Measurements from ENCODE around the gene PTPRQ. TPM values are rescaled to one million over a fixed set of nuclear protein-coding genes. Genes with fewer than 3 reads are reported as not detected.

PTPRQ gene
- total RNA-seq, 1 experiment from 2014 or later, result not detected

GRCh38 chr12:80582431-80582830 lies 138.4 kb downstream of the PTPRQ start:
- H3K4me3 ChIP-seq (ENCODE audit: low read depth, low read length), result no peak overlapping the region
- no peak for TF ChIP-seq CTCF (IDR thresholded peaks at IDR 0.05; ENCODE audit: insufficient read depth in 1 of 2, low read depth in 1 of 2, low read length in 1 of 2, severe bottlenecking in 1 of 2, unreplicated experiment in 1 of 2)
- Mint-ChIP-seq H3K9me3 (ENCODE audit: unreplicated experiment) (no peaks in the 10 kb centered on the region), H3K4me1 (ENCODE audit: low read depth, unreplicated experiment) (no peaks in the 10 kb centered on the region), H3K4me3 (ENCODE audit: unreplicated experiment) (no peak overlapping the region), H3K36me3 (ENCODE audit: insufficient read depth, unreplicated experiment) (no peaks in the 10 kb centered on the region), H3K27me3 (ENCODE audit: insufficient read depth, unreplicated experiment) (peaks cover 2% of the 10 kb centered on the region), H3K27ac (ENCODE audit: unreplicated experiment) (no peak overlapping the region)
- BruUV-seq (replicated peaks), result no TSS peak
- no peaks in the 10 kb centered on the region for H3K4me1 ChIP-seq
- no peak for DNase-seq
- H3K27me3 ChIP-seq (replicated peaks; ENCODE audit: control insufficient read depth, insufficient read depth, low read length), result no peaks in the 10 kb centered on the region
- no peaks in the 10 kb centered on the region for H3K36me3 ChIP-seq (ENCODE audit: control insufficient read depth, insufficient read depth, low read length)
- POLR2A ChIA-PET, result no interaction called here
- CTCF ChIA-PET, result no interaction called here
- H3K9me3 ChIP-seq, result no peaks in the 10 kb centered on the region; the same call in 1 of the 2 replicates
- intact Hi-C loops (cut with micrococcal nuclease; ENCODE audit: unreplicated experiment), result no loop called here

- no peaks in the 10 kb centered on the region for H3K27me3 ChIP-seq (replicated peaks; ENCODE audit: control insufficient read depth, insufficient read depth, low read length)
- no peak for TF ChIP-seq CTCF (IDR thresholded peaks at IDR 0.05; ENCODE audit: insufficient read depth in 1 of 2, low read depth in 1 of 2, low read length in 1 of 2, severe bottlenecking in 1 of 2, unreplicated experiment in 1 of 2)
- no peak for DNase-seq
- H3K27me3 Mint-ChIP-seq (ENCODE audit: insufficient read depth, unreplicated experiment), result no peaks in the 10 kb centered on the region
- POLR2A ChIA-PET, result no interaction called here
- H3K9me3 Mint-ChIP-seq (ENCODE audit: unreplicated experiment), result no peaks in the 10 kb centered on the region
- H3K4me3 ChIP-seq (ENCODE audit: low read depth, low read length), result no peak overlapping the region
- no peaks in the 10 kb centered on the region for H3K36me3 ChIP-seq (ENCODE audit: control insufficient read depth, insufficient read depth, low read length)
- H3K9me3 ChIP-seq, result no peaks in the 10 kb centered on the region
- BruUV-seq (replicated peaks), result no TSS peak
- 0 out of 2 replicates have a peak, but pooled peaks cover 4% of the 10 kb centered on the region for H3K4me1 ChIP-seq
- H3K4me3 Mint-ChIP-seq (ENCODE audit: unreplicated experiment), result no peak overlapping the region
- no peaks in the 10 kb centered on the region for H3K4me1 Mint-ChIP-seq (ENCODE audit: low read depth, unreplicated experiment)
- intact Hi-C loops (cut with micrococcal nuclease; ENCODE audit: unreplicated experiment), result no loop called here
- no peaks in the 10 kb centered on the region for H3K36me3 Mint-ChIP-seq (ENCODE audit: insufficient read depth, unreplicated experiment)
- CTCF ChIA-PET, result no interaction called here
- no peak overlapping the region for H3K27ac Mint-ChIP-seq (ENCODE audit: unreplicated experiment)
These were observed 145.0 kb downstream of the PTPRQ start for GRCh38 chr12:80589077-80589476.

- CTCF ChIA-PET, result no interaction called here
- BruUV-seq (replicated peaks), result no TSS peak
- no peaks in the 10 kb centered on the region for H3K27me3 ChIP-seq (replicated peaks; ENCODE audit: control insufficient read depth, insufficient read depth, low read length)
- H3K4me1 ChIP-seq, result 0 out of 2 replicates have a peak, but pooled peaks cover 4% of the 10 kb centered on the region
- H3K4me3 Mint-ChIP-seq (ENCODE audit: unreplicated experiment), result no peak overlapping the region
- no peaks in the 10 kb centered on the region for H3K9me3 Mint-ChIP-seq (ENCODE audit: unreplicated experiment)
- no peak for DNase-seq
- POLR2A ChIA-PET, result no interaction called here
- H3K27ac Mint-ChIP-seq (ENCODE audit: unreplicated experiment), result no peak overlapping the region
- TF ChIP-seq CTCF (IDR thresholded peaks at IDR 0.05; ENCODE audit: insufficient read depth in 1 of 2, low read depth in 1 of 2, low read length in 1 of 2, severe bottlenecking in 1 of 2, unreplicated experiment in 1 of 2), result no peak
- intact Hi-C loops (cut with micrococcal nuclease; ENCODE audit: unreplicated experiment), result no loop called here
- H3K4me3 ChIP-seq (ENCODE audit: low read depth, low read length), result no peak overlapping the region
- H3K4me1 Mint-ChIP-seq (ENCODE audit: low read depth, unreplicated experiment), result peaks cover 8% of the 10 kb centered on the region
- H3K27me3 Mint-ChIP-seq (ENCODE audit: insufficient read depth, unreplicated experiment), result no peaks in the 10 kb centered on the region
- no peaks in the 10 kb centered on the region for H3K36me3 ChIP-seq (ENCODE audit: control insufficient read depth, insufficient read depth, low read length)
- no peaks in the 10 kb centered on the region for H3K36me3 Mint-ChIP-seq (ENCODE audit: insufficient read depth, unreplicated experiment)
- no peaks in the 10 kb centered on the region for H3K9me3 ChIP-seq
These were observed 146.1 kb downstream of the PTPRQ start for GRCh38 chr12:80590085-80590484.

All from Caco-2 (cell line).